K562 (cell line): ENCODE data around the gene PEX7. TPM values are rescaled to one million over a fixed set of nuclear protein-coding genes. Genes with fewer than 3 reads are reported as not detected.
A peak's percentile ranks its signal among the peaks of the same experiment; 100 is the strongest.

ENCODE experiments used
- CCNT2 ChIP-seq: IDR thresholded peaks from 2 replicates; pipeline ENCODE4 v1.6.1; 2011; ENCODE audit warnings: borderline replicate concordance, low read depth, mild to moderate bottlenecking, moderate library complexity, mixed read lengths, low read length; ENCODE audit not compliant: insufficient read length; ENCODE audit errors: extremely low read depth
- CREB3 ChIP-seq: fragments of 450-650 bp; conservative IDR thresholded peaks from 2 replicates; pipeline ENCODE4 v1.6.1; 2016; ENCODE audit warnings: missing genetic modification characterization, low read depth, mild to moderate bottlenecking, missing compliant biosample characterization, moderate library complexity
- CREB5 ChIP-seq: fragments of 250-450 bp; sonication (Bioruptor Pico); IDR thresholded peaks from 2 replicates; pipeline ENCODE4 v1.5.0; 2020; ENCODE audit warnings: mild to moderate bottlenecking
- DACH1 ChIP-seq: fragments of 450-650 bp; IDR thresholded peaks from 2 replicates; pipeline ENCODE4 v1.6.1; 2018; ENCODE audit not compliant: partially characterized antibody
- DDX20 ChIP-seq: fragments of 450-650 bp; IDR thresholded peaks from 2 replicates; pipeline ENCODE4 v1.6.1; 2016; ENCODE audit warnings: missing genetic modification characterization, low read depth, mild to moderate bottlenecking, missing compliant biosample characterization, moderate library complexity
- ELF4 ChIP-seq: fragments of 450-650 bp; formaldehyde crosslinking; IDR thresholded peaks from 2 replicates; pipeline ENCODE4 v1.4.0; 2022; ENCODE audit warnings: missing genetic modification characterization
- HIVEP1 ChIP-seq: fragments of 250-450 bp; sonication (Bioruptor Pico); IDR thresholded peaks from 2 replicates; pipeline ENCODE4 v1.4.0; 2020; ENCODE audit warnings: mild to moderate bottlenecking
- POLR2H ChIP-seq: IDR thresholded peaks from 2 replicates; pipeline ENCODE4 v1.6.1; 2016; ENCODE audit warnings: missing genetic modification characterization, low read depth, mild to moderate bottlenecking, control low read depth, missing compliant biosample characterization, moderate library complexity
- TCFL5 ChIP-seq: fragments of 250-450 bp; sonication (Bioruptor Pico); conservative IDR thresholded peaks from 2 replicates; pipeline ENCODE4 v1.6.1; 2021; ENCODE audit warnings: mild to moderate bottlenecking, moderate library complexity, matching md5 sums
- TFAM ChIP-seq: fragments of 250-450 bp; sonication (Bioruptor Pico); conservative IDR thresholded peaks from 2 replicates; pipeline ENCODE4 v1.5.0; 2021; ENCODE audit warnings: mild to moderate bottlenecking, moderate library complexity
- USF1 ChIP-seq: sonication (generic); formaldehyde crosslinking; IDR thresholded peaks from 2 replicates; pipeline ENCODE4 v1.9.0; 2022; ENCODE audit warnings: mild to moderate bottlenecking, missing genetic modification reagents
- ZC3H8 ChIP-seq: fragments of 450-650 bp; IDR thresholded peaks from 2 replicates; pipeline ENCODE4 v1.6.1; 2017
- polyA plus RNA-seq, 8 experiments: library from polyadenylated mRNA; depleted of rRNA in 4 of 8; stranded (reverse) in 5 of 8; unstranded in 3 of 8; fragments of >200 nt; fragmentation: Nextera tagmentation in 2 of 8; fragmentation: Illumina TruSeq in 1 of 8; extraction: Ambion mirVana in 2 of 8; extraction: Trizol in 1 of 8; gene quantifications; 2 replicates each; pipeline versions ENCODE4 v1.2.1 to v1.2.3, GENCODE V29; 2011 to 2014; ENCODE audit warnings: inconsistent platforms in 1 of 8, missing spikeins in 1 of 8
- total RNA-seq, 7 experiments: library from RNA; depleted of rRNA in 6 of 7; stranded (reverse); fragments of >200 nt in 6 of 7; fragmentation: Illumina TruSeq in 2 of 7; extraction: Trizol in 2 of 7; gene quantifications; 2 replicates each; pipeline versions ENCODE4 v1.2.1 to v1.2.3, GENCODE V29; 2011 to 2021; ENCODE audit warnings: low replicate concordance in 1 of 7

The PEX7 gene
- total and polyA plus RNA-seq, 9 of the 15 experiments (the other 6 are each of a cell fraction or from before 2014, with no cell fraction given) = 1.6 to 12.9 (median 9.1) TPM

GRCh38 chr6:136784910-136785746 is 37.3 kb upstream of the PEX7 start (continued):
- TF ChIP-seq USF1 (CRISPR knock-in tag) = no peak
- TF ChIP-seq HIVEP1 (CRISPR knock-in tag) = 0 out of 2 replicates have a peak, but pooled peaks have one; percentile 58
- no peak for TF ChIP-seq DACH1
- 0 out of 2 replicates have a peak, but pooled peaks have one; percentile 31 for TF ChIP-seq TCFL5 (CRISPR knock-in tag)
- 0 out of 2 replicates have a peak, but pooled peaks have one; percentile 28 for TF ChIP-seq CREB3 (tag)
- TF ChIP-seq TFAM (CRISPR knock-in tag) = no peak
- TF ChIP-seq CREB5 = no peak
- no peak for TF ChIP-seq DDX20
- no peak for TF ChIP-seq CCNT2
- no peak for TF ChIP-seq ZC3H8
- TF ChIP-seq POLR2H (tag) = no peak
- TF ChIP-seq ELF4 (CRISPR knock-in tag) = 0 out of 2 replicates have a peak, but pooled peaks have one; percentile 57
